ENCODE measurements around the gene UGT1A4. TPM values are rescaled to one million over a fixed set of nuclear protein-coding genes. Genes with fewer than 3 reads are reported as not detected.

Gene UGT1A4
- total and polyA plus RNA-seq, 5 donors, result 0.07 TPM; not detected in 4

- DNase-seq (no peak), ATAC-seq (no peak)
- H3K27me3 ChIP-seq (ENCODE audit: control insufficient read depth, insufficient read depth), result no peaks in the 10 kb centered on the region
- 88% methylated on average over 16 of the region's 16 CpGs for WGBS
- H3K4me1 ChIP-seq (ENCODE audit: control insufficient read depth, insufficient read depth, low read length), result no peaks in the 10 kb centered on the region
- intact Hi-C loops (cut with DNase I), result no loop called here
- no peaks in the 10 kb centered on the region for H3K9me3 ChIP-seq (ENCODE audit: control insufficient read depth, low read length)
- H3K27ac ChIP-seq (ENCODE audit: low read length), result no peak overlapping the region
- no peak overlapping the region for H3K4me3 ChIP-seq (ENCODE audit: low read length)
Measured at GRCh38 chr2:233772153-233772552, 53.6 kb downstream of the UGT1A4 start.

GRCh38 chr2:233772583-233772982 lies 54.0 kb downstream of the UGT1A4 start:
- no peak overlapping the region for H3K27ac ChIP-seq (ENCODE audit: low read length)
- ATAC-seq (no peak), DNase-seq (no peak)
- H3K4me1 ChIP-seq (ENCODE audit: control insufficient read depth, insufficient read depth, low read length), result no peaks in the 10 kb centered on the region
- WGBS, result 52% methylated on average over 5 of the region's 5 CpGs
- H3K4me3 ChIP-seq (ENCODE audit: low read length), result no peak overlapping the region
- intact Hi-C loops (cut with DNase I), result no loop called here
- no peaks in the 10 kb centered on the region for H3K27me3 ChIP-seq (ENCODE audit: control insufficient read depth, insufficient read depth)
- no peaks in the 10 kb centered on the region for H3K9me3 ChIP-seq (ENCODE audit: control insufficient read depth, low read length)

GRCh38 chr2:233773854-233774253 lies 55.3 kb downstream of the UGT1A4 start:
- Histone ChIP-seq H3K9me3 (ENCODE audit: control insufficient read depth, low read length) (no peaks in the 10 kb centered on the region), H3K27me3 (ENCODE audit: control insufficient read depth, insufficient read depth) (no peaks in the 10 kb centered on the region), H3K4me1 (ENCODE audit: control insufficient read depth, insufficient read depth, low read length) (no peaks in the 10 kb centered on the region), H3K27ac (ENCODE audit: low read length) (no peak overlapping the region), H3K4me3 (ENCODE audit: low read length) (no peak overlapping the region)
- WGBS, result 92% methylated on average over 5 of the region's 5 CpGs
- DNase-seq (no peak), ATAC-seq (no peak)
- intact Hi-C loops (cut with DNase I), result no loop called here

DNA sequence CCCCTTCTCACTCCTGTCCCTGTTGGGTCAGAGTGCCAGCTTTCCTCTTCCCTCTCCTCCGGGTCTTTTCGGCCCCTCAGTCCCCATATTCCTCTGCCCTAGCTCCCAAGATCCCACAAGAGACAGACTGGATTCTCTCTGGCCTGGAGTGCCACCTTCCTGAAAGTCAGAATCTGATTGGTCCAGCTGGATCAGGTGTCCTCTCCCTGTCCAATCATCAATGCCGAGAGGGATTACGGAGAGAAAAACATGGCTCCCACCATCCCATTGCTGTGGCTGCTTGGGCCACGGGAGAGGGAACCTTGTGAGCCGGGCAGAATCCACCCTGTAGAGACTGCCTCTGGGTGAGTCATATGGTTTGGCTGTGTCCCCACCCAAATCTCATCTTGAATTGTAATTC lies 56.9 kb downstream of the UGT1A4 start:
- 91% methylated on average over 6 of the region's 6 CpGs for WGBS
- Histone ChIP-seq H3K27ac (ENCODE audit: low read length) (no peak overlapping the region), H3K9me3 (ENCODE audit: control insufficient read depth, low read length) (no peaks in the 10 kb centered on the region), H3K4me1 (ENCODE audit: control insufficient read depth, insufficient read depth, low read length) (no peaks in the 10 kb centered on the region), H3K4me3 (ENCODE audit: low read length) (no peak overlapping the region), H3K27me3 (ENCODE audit: control insufficient read depth, insufficient read depth) (no peaks in the 10 kb centered on the region)
- no peak for ATAC-seq
- intact Hi-C loops (cut with DNase I), result no loop called here
- no peak for DNase-seq

DNA sequence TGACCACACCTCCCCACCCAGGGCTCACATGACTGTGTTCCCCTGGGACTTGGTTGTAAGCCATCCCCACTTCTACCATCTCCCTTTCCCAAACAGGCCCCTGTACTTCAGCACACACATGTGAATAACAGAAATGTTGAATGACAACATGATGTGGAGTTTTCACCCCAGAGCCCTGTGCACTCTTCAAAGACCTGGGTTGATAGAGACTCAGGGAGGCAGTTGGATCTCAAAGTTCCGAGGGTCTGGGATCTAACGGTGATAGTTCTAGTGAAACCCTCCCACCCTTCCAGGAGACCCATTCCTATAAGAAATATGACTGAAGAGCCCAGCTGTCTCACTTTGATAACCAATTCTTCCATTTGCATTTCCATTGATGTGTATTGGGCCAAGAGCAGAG lies 59.5 kb downstream of the UGT1A4 start, which contains the start of gene MROH2A:
TSS of gene MROH2A (plus strand) at position 301 of the 400 bp plus-strand sequence. CDS start 1,029 bp downstream, outside the sequence.
- ATAC-seq, result no peak
- 79% methylated on average over 2 of the region's 2 CpGs for WGBS
- Histone ChIP-seq H3K9me3 (ENCODE audit: control insufficient read depth, low read length) (no peaks in the 10 kb centered on the region), H3K4me3 (ENCODE audit: low read length) (no peak within 1 kb of the TSS), H3K27ac (ENCODE audit: low read length) (no peak within 1 kb of the TSS), H3K4me1 (ENCODE audit: control insufficient read depth, insufficient read depth, low read length) (no peaks in the 10 kb centered on the region), H3K27me3 (ENCODE audit: control insufficient read depth, insufficient read depth) (no peaks in the 10 kb centered on the region)
- DNase-seq, result no peak
- intact Hi-C loops (cut with DNase I), result no loop called here

DNA sequence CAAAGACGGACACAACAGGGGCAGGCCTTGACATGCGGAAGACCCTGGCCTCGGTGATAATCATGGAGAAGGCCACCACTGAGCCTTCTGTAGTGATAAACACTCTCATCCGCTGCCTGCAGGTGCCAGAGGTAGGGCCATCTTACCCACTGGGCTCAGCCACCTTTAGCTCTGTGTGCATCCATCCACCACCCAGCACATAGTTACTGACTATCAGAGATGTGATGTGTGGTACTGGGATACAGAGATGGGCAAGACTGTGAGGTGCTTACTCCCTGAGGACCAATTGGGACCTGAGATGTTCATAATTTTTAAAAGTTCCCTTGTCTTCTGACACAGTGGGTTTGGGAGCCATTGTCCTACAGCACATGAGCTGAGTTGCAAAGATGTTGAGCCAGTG lies 61.2 kb downstream of the UGT1A4 start:
- Histone ChIP-seq H3K27ac (ENCODE audit: low read length) (no peak overlapping the region), H3K27me3 (ENCODE audit: control insufficient read depth, insufficient read depth) (no peaks in the 10 kb centered on the region), H3K4me1 (ENCODE audit: control insufficient read depth, insufficient read depth, low read length) (no peaks in the 10 kb centered on the region), H3K9me3 (ENCODE audit: control insufficient read depth, low read length) (no peaks in the 10 kb centered on the region), H3K4me3 (ENCODE audit: low read length) (no peak overlapping the region)
- intact Hi-C loops (cut with DNase I), result no loop called here
- 85% methylated on average over 4 of the region's 4 CpGs for WGBS
- DNase-seq (no peak), ATAC-seq (no peak)

DNA sequence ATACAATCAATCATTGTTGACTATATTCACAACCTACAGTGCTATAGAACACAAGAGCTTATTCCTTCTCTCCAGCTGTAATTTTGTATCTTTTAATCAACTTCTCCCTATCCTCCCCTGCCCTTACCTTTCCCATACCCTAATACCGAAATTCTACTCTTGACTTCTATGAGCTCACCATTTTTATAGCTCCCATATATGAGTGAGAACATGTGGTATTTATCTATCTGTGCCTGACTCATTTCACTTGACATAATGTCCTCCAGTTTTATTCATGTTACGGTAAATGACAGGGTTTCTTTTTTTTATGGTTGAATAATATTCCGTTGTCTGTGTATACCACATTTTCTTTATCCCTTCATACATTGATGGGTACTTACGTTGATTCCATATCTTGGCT lies 62.2 kb downstream of the UGT1A4 start:
- intact Hi-C loops (cut with DNase I), result no loop called here
- 83% methylated on average over 4 of the region's 4 CpGs for WGBS
- Histone ChIP-seq H3K27me3 (ENCODE audit: control insufficient read depth, insufficient read depth) (no peaks in the 10 kb centered on the region), H3K4me3 (ENCODE audit: low read length) (no peak overlapping the region), H3K9me3 (ENCODE audit: control insufficient read depth, low read length) (no peaks in the 10 kb centered on the region), H3K4me1 (ENCODE audit: control insufficient read depth, insufficient read depth, low read length) (no peaks in the 10 kb centered on the region), H3K27ac (ENCODE audit: low read length) (no peak overlapping the region)
- DNase-seq (no peak), ATAC-seq (no peak)

- ATAC-seq, result no peak
- intact Hi-C loops (cut with DNase I), result no loop called here
Measured at GRCh38 chr2:233789554-233789953, 71.0 kb downstream of the UGT1A4 start.

DNA sequence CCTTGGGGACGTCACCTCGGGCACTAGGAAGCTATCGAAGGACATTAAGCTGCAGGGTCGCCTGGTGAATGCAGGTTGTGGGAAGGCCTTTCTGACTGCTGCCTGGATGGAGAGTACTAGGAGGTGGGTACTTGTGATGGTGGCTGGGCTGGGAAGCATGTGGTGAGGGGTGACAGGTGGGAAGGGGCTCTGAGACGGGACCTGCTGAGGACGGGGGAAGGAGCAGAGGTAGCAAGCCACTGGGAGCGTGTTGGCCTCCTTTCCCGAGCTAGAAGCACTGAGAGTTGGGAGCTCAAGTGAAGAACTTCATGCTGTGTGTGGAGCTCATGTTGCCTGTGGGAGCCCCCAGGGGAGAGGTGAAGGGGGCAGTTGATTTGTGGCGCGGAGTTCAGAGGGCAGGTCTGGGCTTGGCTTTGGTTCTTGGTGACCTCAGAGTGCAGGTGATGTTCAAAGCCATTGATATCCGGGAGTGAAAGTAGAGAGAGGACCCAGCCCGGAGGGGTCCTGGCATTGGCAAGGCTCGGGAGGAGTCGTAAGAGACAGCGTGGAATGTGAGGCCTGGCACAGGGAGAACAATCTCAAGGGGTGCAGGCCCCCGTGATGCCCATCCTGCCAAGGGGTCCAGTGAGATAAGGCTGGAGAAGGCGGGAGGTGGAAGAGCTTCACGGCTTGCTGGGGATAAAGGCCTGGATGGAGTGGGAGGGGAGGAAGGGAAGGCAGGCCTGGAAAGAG lies 72.8 kb downstream of the UGT1A4 start:
- 79% methylated on average over 18 of the region's 18 CpGs for whole genome bisulfite sequencing
- intact Hi-C loops (cut with DNase I), result no loop called here
- Histone ChIP-seq H3K4me3 (ENCODE audit: low read length) (no peak overlapping the region), H3K27me3 (ENCODE audit: control insufficient read depth, insufficient read depth) (no peaks in the 10 kb centered on the region), H3K4me1 (ENCODE audit: control insufficient read depth, insufficient read depth, low read length) (no peaks in the 10 kb centered on the region), H3K9me3 (ENCODE audit: control insufficient read depth, low read length) (no peaks in the 10 kb centered on the region), H3K27ac (ENCODE audit: low read length) (no peak overlapping the region)
- no peak for DNase-seq
- no peak for ATAC-seq

More at GRCh38 chr2:233789554-233789953, 71.0 kb downstream of the UGT1A4 start:
- H3K27me3 ChIP-seq (ENCODE audit: control insufficient read depth, insufficient read depth), result no peaks in the 10 kb centered on the region
- DNase-seq, result no peak
- no peak overlapping the region for H3K27ac ChIP-seq (ENCODE audit: low read length)
- 90% methylated on average over 7 of the region's 7 CpGs for WGBS
- no peaks in the 10 kb centered on the region for H3K4me1 ChIP-seq (ENCODE audit: control insufficient read depth, insufficient read depth, low read length)
- H3K9me3 ChIP-seq (ENCODE audit: control insufficient read depth, low read length), result no peaks in the 10 kb centered on the region
- H3K4me3 ChIP-seq (ENCODE audit: low read length), result no peak overlapping the region

DNA sequence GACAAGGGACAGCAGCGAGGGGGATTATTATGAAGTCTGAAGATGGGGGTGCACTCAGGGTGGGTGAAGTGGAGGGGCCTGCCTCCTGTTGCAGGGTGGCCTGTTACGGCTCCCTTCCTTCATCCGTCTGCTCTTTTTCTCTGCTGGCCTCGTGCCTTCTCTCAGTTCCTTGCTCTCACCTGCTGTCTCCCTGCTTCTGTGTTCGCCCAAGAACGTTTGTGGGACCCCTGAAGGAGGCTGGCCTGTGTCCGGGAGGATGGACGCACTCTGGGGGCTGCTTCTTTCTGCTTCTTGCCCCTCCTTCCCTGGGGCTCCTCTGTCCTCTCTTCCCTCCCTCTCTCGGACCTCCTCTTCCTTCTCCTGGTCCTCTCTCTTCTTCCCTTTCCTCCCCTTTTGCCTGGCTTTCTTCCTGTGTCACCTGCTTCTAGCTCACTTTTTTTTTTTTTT lies 73.4 kb downstream of the UGT1A4 start:
- no peak for ATAC-seq
- Histone ChIP-seq H3K9me3 (ENCODE audit: control insufficient read depth, low read length) (no peaks in the 10 kb centered on the region), H3K4me1 (ENCODE audit: control insufficient read depth, insufficient read depth, low read length) (no peaks in the 10 kb centered on the region), H3K27me3 (ENCODE audit: control insufficient read depth, insufficient read depth) (no peaks in the 10 kb centered on the region), H3K4me3 (ENCODE audit: low read length) (no peak overlapping the region), H3K27ac (ENCODE audit: low read length) (no peak overlapping the region)
- intact Hi-C loops (cut with DNase I), result no loop called here
- 69% methylated on average over 9 of the region's 9 CpGs for WGBS
- DNase-seq, result no peak

DNA sequence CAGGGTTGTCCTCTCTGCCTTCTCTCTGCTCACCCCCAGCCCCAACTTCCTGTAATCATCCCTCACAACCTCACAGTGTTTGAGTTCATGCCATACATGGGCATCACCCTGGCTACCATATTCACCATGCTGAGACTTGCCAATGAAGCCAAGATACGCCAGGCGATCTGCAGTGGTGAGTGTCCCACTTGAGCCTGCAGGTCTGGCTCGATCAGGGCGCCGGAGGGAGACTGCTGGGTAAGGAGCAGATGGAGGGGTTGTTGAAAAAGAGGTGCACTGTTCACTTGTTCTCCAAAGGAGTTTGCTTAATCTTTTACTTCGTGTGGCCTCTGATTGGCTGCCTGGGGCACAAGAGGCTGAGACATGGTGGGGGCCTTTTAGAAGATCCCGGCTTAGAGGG lies 74.2 kb downstream of the UGT1A4 start:
- Histone ChIP-seq H3K9me3 (ENCODE audit: control insufficient read depth, low read length) (no peaks in the 10 kb centered on the region), H3K4me1 (ENCODE audit: control insufficient read depth, insufficient read depth, low read length) (no peaks in the 10 kb centered on the region), H3K27me3 (ENCODE audit: control insufficient read depth, insufficient read depth) (no peaks in the 10 kb centered on the region), H3K4me3 (ENCODE audit: low read length) (no peak overlapping the region), H3K27ac (ENCODE audit: low read length) (no peak overlapping the region)
- intact Hi-C loops (cut with DNase I), result no loop called here
- whole genome bisulfite sequencing, result 84% methylated on average over 7 of the region's 7 CpGs
- DNase-seq (no peak), ATAC-seq (no peak)

All from right cardiac atrium (tissue), 5 donors.